Mucosa of rectum (tissue), 2 donors: ENCODE measurements around the gene ZFAND3.

ENCODE experiments used
- H3K27ac ChIP-seq, 2 donors: one replicate each; pipeline ENCODE4 v1.7.0; 2013; ENCODE audit warnings: inconsistent platforms in 2 of 2, low read depth in 2 of 2, low read length in 2 of 2
- H3K27me3 ChIP-seq, 2 donors: one replicate each; pipeline ENCODE4 v1.7.0; 2013; ENCODE audit warnings: low read length in 2 of 2; ENCODE audit not compliant: control insufficient read depth in 2 of 2, insufficient read depth in 2 of 2
- H3K36me3 ChIP-seq, 2 donors: one replicate each; pipeline ENCODE4 v1.7.0; 2013; ENCODE audit warnings: low read length in 2 of 2; ENCODE audit not compliant: control insufficient read depth in 2 of 2, insufficient read depth in 2 of 2
- H3K4me1 ChIP-seq, 2 donors: one replicate each; pipeline ENCODE4 v1.7.0; 2013; ENCODE audit warnings: low read length in 2 of 2, mild to moderate bottlenecking in 1 of 2; ENCODE audit not compliant: control insufficient read depth in 2 of 2, insufficient read depth in 2 of 2
- H3K4me3 ChIP-seq, 2 donors: one replicate each; pipeline ENCODE4 v1.7.0; 2013; ENCODE audit warnings: low read length in 2 of 2
- H3K9ac ChIP-seq, 2 donors: one replicate each; pipeline ENCODE4 v1.7.0; 2013; ENCODE audit warnings: low read length in 2 of 2, low read depth in 1 of 2, mild to moderate bottlenecking in 1 of 2
- H3K9me3 ChIP-seq, 2 donors: one replicate each; pipeline ENCODE4 v1.7.0; 2013; ENCODE audit warnings: low read length in 2 of 2; ENCODE audit not compliant: control insufficient read depth in 2 of 2
- donor health status: healthy.
- donor health status: Normal muscosa, but diverticular disease.

Gene ZFAND3

DNA sequence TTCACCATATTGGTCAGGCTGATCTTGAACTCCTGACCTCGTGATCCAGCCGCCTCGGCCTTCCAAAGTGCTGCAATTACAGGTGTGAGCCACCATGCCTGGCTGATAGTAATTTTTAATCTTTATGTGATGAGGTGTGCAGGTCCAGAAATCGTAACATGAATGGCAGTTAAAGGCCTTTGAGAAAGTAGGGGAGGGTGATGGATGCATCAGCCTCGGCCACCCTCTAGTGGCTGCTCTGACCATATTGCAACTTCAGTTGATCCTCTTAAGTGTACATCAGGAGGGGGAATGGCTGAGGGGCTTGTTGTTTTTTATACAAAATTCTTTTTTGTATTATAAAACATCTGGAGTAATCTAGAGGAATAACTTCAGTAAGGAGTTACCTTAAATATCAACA lies 193.0 kb downstream of the ZFAND3 start:
- Histone ChIP-seq H3K9ac (no peak overlapping the region), H3K4me3 (no peak overlapping the region), H3K36me3 (no peaks in the 10 kb centered on the region), H3K9me3 (no peaks in the 10 kb centered on the region), H3K4me1 (peaks cover 0 to 3% of the 10 kb centered on the region in 2 donors), H3K27ac (no peak overlapping the region), H3K27me3 (no peaks in the 10 kb centered on the region)

DNA sequence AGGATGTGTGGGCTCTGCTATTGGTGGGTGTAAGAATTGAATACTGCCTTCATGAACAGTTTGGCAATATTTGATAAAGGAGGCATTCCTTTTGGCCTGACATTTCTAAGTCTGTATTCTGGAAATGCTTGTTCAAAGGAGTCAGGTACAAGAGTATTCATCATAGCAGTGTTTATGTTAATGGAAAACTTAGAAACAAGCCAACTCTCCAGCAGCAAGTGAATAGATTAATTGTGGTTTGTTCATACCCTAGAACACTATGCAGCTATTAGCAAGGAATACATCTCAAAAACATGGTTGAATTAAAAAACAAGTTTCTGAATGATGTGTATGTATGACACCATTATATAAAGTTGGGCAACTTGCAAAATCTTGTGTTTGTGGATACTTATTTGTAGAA lies 195.8 kb downstream of the ZFAND3 start:
- H3K27ac ChIP-seq: no peak overlapping the region
- no peak overlapping the region for H3K4me3 ChIP-seq
- H3K9ac ChIP-seq: no peak overlapping the region
- no peaks in the 10 kb centered on the region for H3K27me3 ChIP-seq
- no peaks in the 10 kb centered on the region for H3K36me3 ChIP-seq
- H3K9me3 ChIP-seq: no peaks in the 10 kb centered on the region
- peaks cover 2 to 5% of the 10 kb centered on the region in 2 donors for H3K4me1 ChIP-seq

DNA sequence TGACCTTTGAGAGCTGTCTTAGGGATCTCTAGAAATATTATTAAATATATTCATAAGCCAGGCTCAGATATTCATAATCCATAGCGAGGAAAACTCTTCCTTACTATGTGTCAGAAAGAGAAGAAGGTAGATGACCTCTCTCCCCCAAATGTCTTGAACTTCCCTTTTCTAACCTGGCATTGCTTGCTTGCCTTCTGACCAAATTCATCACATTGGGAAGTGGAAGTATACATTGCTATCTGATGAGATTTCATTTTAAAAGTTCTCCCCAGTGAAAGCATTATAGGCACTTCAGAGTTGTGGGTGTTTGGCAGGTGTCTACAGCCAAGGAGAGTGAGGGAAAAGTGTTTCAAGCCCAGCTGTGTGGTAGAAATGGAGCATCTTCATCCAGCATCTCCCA lies 197.3 kb downstream of the ZFAND3 start:
- H3K9me3 ChIP-seq: no peaks in the 10 kb centered on the region
- H3K27ac ChIP-seq: no peak overlapping the region
- no peaks in the 10 kb centered on the region for H3K27me3 ChIP-seq
- H3K9ac ChIP-seq: no peak overlapping the region
- H3K4me3 ChIP-seq: no peak overlapping the region
- H3K36me3 ChIP-seq: no peaks in the 10 kb centered on the region
- peaks cover 2 to 5% of the 10 kb centered on the region in 2 donors for H3K4me1 ChIP-seq

DNA sequence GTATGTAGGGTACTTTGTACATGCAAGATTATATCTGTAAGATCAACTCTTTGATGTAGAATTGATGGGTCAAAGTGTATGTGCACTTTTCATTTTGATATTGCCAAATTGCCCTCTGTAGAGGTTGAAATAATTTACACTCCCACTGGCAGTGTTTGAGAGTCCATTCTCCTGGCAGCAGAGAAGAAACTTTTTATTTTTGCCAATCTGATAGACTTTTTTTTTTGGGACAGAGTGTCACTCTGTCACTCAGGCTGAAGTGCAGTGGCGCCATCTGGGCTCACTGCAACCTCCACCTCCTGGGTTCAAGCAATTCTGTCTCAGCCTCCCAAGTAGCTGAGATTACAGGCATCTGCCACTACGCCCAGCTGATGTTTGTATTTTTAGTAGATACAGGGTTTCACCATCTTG lies 199.2 kb downstream of the ZFAND3 start:
- Histone ChIP-seq H3K9me3 (no peaks in the 10 kb centered on the region), H3K27ac (no peak overlapping the region), H3K4me1 (peaks cover 2 to 5% of the 10 kb centered on the region in 2 donors), H3K36me3 (no peaks in the 10 kb centered on the region), H3K27me3 (no peaks in the 10 kb centered on the region), H3K9ac (no peak overlapping the region), H3K4me3 (no peak overlapping the region)

GRCh38 chr6:38020593-38020992 lies 201.1 kb downstream of the ZFAND3 start:
- peaks cover 2 to 5% of the 10 kb centered on the region in 2 donors for H3K4me1 ChIP-seq
- H3K9ac ChIP-seq: no peak overlapping the region
- H3K4me3 ChIP-seq: no peak overlapping the region
- H3K27ac ChIP-seq: no peak overlapping the region
- H3K27me3 ChIP-seq: no peaks in the 10 kb centered on the region
- H3K36me3 ChIP-seq: no peaks in the 10 kb centered on the region
- peaks cover 0 to 4% of the 10 kb centered on the region in 2 donors for H3K9me3 ChIP-seq

DNA sequence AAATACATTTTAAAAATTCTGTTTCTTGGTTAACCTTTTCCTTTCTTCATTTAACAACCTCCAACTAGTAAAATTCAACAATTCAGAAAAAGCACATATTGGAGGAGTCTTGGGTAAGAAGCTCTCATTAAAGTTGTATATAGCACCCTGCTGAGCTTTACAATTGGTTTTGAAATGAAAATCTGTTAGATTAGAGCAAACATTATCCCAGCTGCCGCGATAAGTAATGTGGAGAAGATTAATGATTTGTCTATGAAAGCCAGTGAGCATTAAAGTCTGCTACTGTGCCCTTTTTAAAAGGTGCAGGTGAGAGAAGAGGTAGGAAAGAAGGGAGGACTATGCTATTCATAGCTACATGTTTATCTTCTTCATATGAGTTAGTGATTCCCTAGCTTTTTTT lies 201.5 kb downstream of the ZFAND3 start:
- Histone ChIP-seq H3K27me3 (no peaks in the 10 kb centered on the region), H3K9me3 (peaks cover 0 to 4% of the 10 kb centered on the region in 2 donors), H3K4me1 (peaks cover 2 to 5% of the 10 kb centered on the region in 2 donors), H3K4me3 (no peak overlapping the region), H3K27ac (no peak overlapping the region), H3K9ac (no peak overlapping the region), H3K36me3 (no peaks in the 10 kb centered on the region)

DNA sequence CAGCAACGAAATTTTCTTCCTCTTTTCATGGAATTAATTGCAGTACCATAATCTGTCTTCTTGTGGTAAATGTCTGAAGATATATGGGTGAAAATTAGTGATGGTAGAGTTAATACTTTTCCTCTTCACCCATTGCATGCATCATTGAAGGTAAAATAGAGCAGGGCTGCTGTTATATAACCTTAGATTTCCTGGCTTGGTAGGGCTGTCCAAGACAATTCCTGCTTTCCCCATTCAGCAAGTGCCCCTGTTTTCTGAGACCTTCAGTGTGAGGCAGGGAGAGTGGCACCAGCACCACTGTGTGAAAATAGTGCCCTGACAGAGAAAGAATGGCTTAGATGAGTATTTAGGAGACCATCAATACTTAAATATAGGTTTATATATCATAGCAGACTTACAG lies 202.0 kb downstream of the ZFAND3 start:
- Histone ChIP-seq H3K9me3 (peaks cover 0 to 4% of the 10 kb centered on the region in 2 donors), H3K27ac (no peak overlapping the region), H3K4me1 (peaks cover 2 to 5% of the 10 kb centered on the region in 2 donors), H3K27me3 (no peaks in the 10 kb centered on the region), H3K4me3 (no peak overlapping the region), H3K36me3 (no peaks in the 10 kb centered on the region), H3K9ac (no peak overlapping the region)

GRCh38 chr6:38022688-38023087 lies 203.2 kb downstream of the ZFAND3 start:
- H3K9me3 ChIP-seq: peaks cover 0 to 4% of the 10 kb centered on the region in 2 donors
- no peak overlapping the region for H3K9ac ChIP-seq
- H3K36me3 ChIP-seq: no peaks in the 10 kb centered on the region
- no peak overlapping the region for H3K27ac ChIP-seq
- H3K4me3 ChIP-seq: no peak overlapping the region
- peaks cover 2 to 5% of the 10 kb centered on the region in 2 donors for H3K4me1 ChIP-seq
- no peaks in the 10 kb centered on the region for H3K27me3 ChIP-seq

DNA sequence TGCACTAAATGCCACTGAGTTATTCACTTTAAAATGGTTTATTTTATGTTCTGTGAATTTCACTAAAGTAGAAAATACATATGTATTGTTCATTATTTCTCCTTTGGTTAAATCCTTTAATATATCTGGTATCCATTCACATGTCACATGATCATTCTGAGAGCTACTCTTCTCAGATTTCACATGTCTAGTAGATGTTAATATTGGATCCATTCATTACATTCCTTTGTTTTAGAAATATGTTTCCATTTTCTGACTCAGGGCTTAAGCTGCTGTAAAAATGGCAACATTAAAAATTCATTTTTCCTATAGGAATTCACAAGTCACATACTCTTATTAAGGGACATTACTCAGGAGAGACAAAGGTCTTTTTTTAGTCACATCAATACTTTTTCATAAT lies 205.4 kb downstream of the ZFAND3 start:
- H3K27me3 ChIP-seq: no peaks in the 10 kb centered on the region
- H3K4me3 ChIP-seq: no peak overlapping the region
- H3K36me3 ChIP-seq: no peaks in the 10 kb centered on the region
- no peak overlapping the region for H3K9ac ChIP-seq
- H3K4me1 ChIP-seq: no peaks in the 10 kb centered on the region
- peaks cover 0 to 4% of the 10 kb centered on the region in 2 donors for H3K9me3 ChIP-seq
- no peak overlapping the region for H3K27ac ChIP-seq

GRCh38 chr6:38025451-38025850 lies 205.9 kb downstream of the ZFAND3 start:
- Histone ChIP-seq H3K9me3 (peaks cover 0 to 4% of the 10 kb centered on the region in 2 donors), H3K4me3 (no peak overlapping the region), H3K27ac (no peak overlapping the region), H3K4me1 (no peaks in the 10 kb centered on the region), H3K36me3 (no peaks in the 10 kb centered on the region), H3K27me3 (no peaks in the 10 kb centered on the region), H3K9ac (no peak overlapping the region)
